A673 (cell line): ENCODE results near the gene AGAP1. TPM values are rescaled to one million over a fixed set of nuclear protein-coding genes. Genes with fewer than 3 reads are reported as not detected.

Experiments
- BruUV-seq: library from RNA; stranded (reverse); fragments of 400-500 nt; replicated peaks from 2 replicates; lab custom pipeline; 2021; lab: Mats Ljungman, UMichigan
- CTCF ChIA-PET: fragments of 300-600 bp; sonication (Branson Sonifier 250); formaldehyde crosslinking; loops from one replicate; lab custom pipeline; 2022; ENCODE audit warnings: antibody characterized with exemption; lab: Charles Lee
- POLR2A ChIA-PET: fragments of 300-600 bp; sonication (Branson Sonifier 250); formaldehyde crosslinking; loops from one replicate; lab custom pipeline; 2022; ENCODE audit warnings: antibody characterized with exemption; ENCODE audit not compliant: low non-redundant PET; lab: Charles Lee
- DNase-seq: peaks from one replicate; pipeline ENCODE4 v3.0.0-alpha.2; 2015; ENCODE audit warnings: low spot score
- H3K27ac ChIP-seq: fragments of 200-600 bp; sonication (generic); 2 replicates; pipeline ENCODE4 v1.5.1; 2016; ENCODE audit warnings: mixed run types, low read depth, mild to moderate bottlenecking, mixed read lengths, antibody characterized with exemption, low read length; ENCODE audit not compliant: poor library complexity, severe bottlenecking
- H3K27me3 ChIP-seq: fragments of 200-600 bp; sonication (generic); replicated peaks from 2 replicates; pipeline ENCODE4 v1.6.1; 2017; ENCODE audit warnings: mixed run types, low read depth, mild to moderate bottlenecking, mixed read lengths, antibody characterized with exemption, low read length; ENCODE audit not compliant: insufficient read depth, poor library complexity
- H3K36me3 ChIP-seq: fragments of 200-600 bp; sonication (generic); 2 replicates; pipeline ENCODE4 v1.6.1; 2016; ENCODE audit warnings: mixed run types, mild to moderate bottlenecking, mixed read lengths, antibody characterized with exemption, low read length; ENCODE audit not compliant: insufficient read depth, poor library complexity, severe bottlenecking
- H3K4me1 ChIP-seq: fragments of 200-600 bp; sonication (generic); 2 replicates; pipeline ENCODE4 v1.6.1; 2017; ENCODE audit warnings: mixed run types, mild to moderate bottlenecking, mixed read lengths, antibody characterized with exemption, low read length; ENCODE audit not compliant: insufficient read depth, poor library complexity, severe bottlenecking
- H3K4me3 ChIP-seq: fragments of 200-600 bp; sonication (generic); 2 replicates; pipeline ENCODE4 v1.5.1; 2016; ENCODE audit warnings: low read depth, mixed run types, mild to moderate bottlenecking, mixed read lengths, low read length; ENCODE audit not compliant: poor library complexity, severe bottlenecking
- H3K9me3 ChIP-seq: fragments of 200-600 bp; sonication (generic); 2 replicates; pipeline ENCODE4 v1.6.1; 2016; ENCODE audit warnings: mixed run types, low read depth, mild to moderate bottlenecking, mixed read lengths, antibody characterized with exemption, low read length; ENCODE audit not compliant: poor library complexity, severe bottlenecking
- CTCF ChIP-seq: fragments of 300-800, 200-600 bp; sonication (generic); conservative IDR thresholded peaks from 2 replicates; pipeline ENCODE4 v1.5.1; 2017; ENCODE audit warnings: low read depth, mild to moderate bottlenecking, antibody characterized with exemption, low read length, moderate library complexity, mixed read lengths
- EZH2 ChIP-seq: fragments of 200-600 bp; sonication (generic); IDR thresholded peaks from 2 replicates; pipeline ENCODE4 v1.6.1; 2017; ENCODE audit warnings: borderline replicate concordance, low read depth, mild to moderate bottlenecking, mixed read lengths, antibody characterized with exemption, low read length; ENCODE audit not compliant: poor library complexity, severe bottlenecking
- intact Hi-C: fragments of 100-400 bp; cut with micrococcal nuclease; formaldehyde crosslinking; loops from one replicate; pipeline ENCODE4 v1.10.0; 2022; ENCODE audit not compliant: unreplicated experiment
- total RNA-seq: library from RNA; stranded (reverse); gene quantifications from 2 replicates; pipeline ENCODE4 v1.2.3, GENCODE V29; 2021

The AGAP1 gene
- total RNA-seq, 1 experiment from 2014 or later, result 25.3 TPM

GRCh38 chr2:235901243-235901642, 407.4 kb downstream of the AGAP1 start:
- ChIA-PET POLR2A (no interaction called here), CTCF (no interaction called here)
- Histone ChIP-seq H3K36me3 (no peaks in the 10 kb centered on the region), H3K27me3 (peaks cover 22% of the 10 kb centered on the region), H3K4me3 (no peak overlapping the region), H3K4me1 (peaks cover 6% of the 10 kb centered on the region), H3K9me3 (no peaks in the 10 kb centered on the region), H3K27ac (no peak overlapping the region)
- no peak for DNase-seq
- BruUV-seq, result no TSS peak
- intact Hi-C loops, result no loop called here
- TF ChIP-seq EZH2 (no peak), CTCF (no peak)

GRCh38 chr2:235903782-235904584, 410.1 kb downstream of the AGAP1 start:
- ChIA-PET CTCF (no interaction called here), POLR2A (no interaction called here)
- Histone ChIP-seq H3K4me1 (peaks cover 6% of the 10 kb centered on the region), H3K4me3 (no peak overlapping the region), H3K27me3 (peaks cover 22% of the 10 kb centered on the region), H3K27ac (no peak overlapping the region), H3K9me3 (no peaks in the 10 kb centered on the region), H3K36me3 (no peaks in the 10 kb centered on the region)
- TF ChIP-seq CTCF, result no peak
- no peak for TF ChIP-seq EZH2
- DNase-seq, result peak; percentile 77
- intact Hi-C loops, result no loop called here
- no TSS peak for BruUV-seq

GRCh38 chr2:235904585-235904931, 410.7 kb downstream of the AGAP1 start:
- Histone ChIP-seq H3K4me1 (peaks cover 6% of the 10 kb centered on the region), H3K27ac (no peak overlapping the region), H3K9me3 (no peaks in the 10 kb centered on the region), H3K27me3 (peaks cover 22% of the 10 kb centered on the region), H3K4me3 (no peak overlapping the region), H3K36me3 (no peaks in the 10 kb centered on the region)
- CTCF ChIA-PET, result no interaction called here
- TF ChIP-seq CTCF, result no peak
- TF ChIP-seq EZH2, result no peak
- POLR2A ChIA-PET, result interaction anchor here (0.6 kb wide), 1 partner anchor 58 kb away, joined by 3 read pairs; no protein-coding TSS in a partner anchor
- DNase-seq, result no peak
- BruUV-seq, result no TSS peak
- intact Hi-C loops, result no loop called here
